CD4-positive, alpha-beta T cell treated with Interleukin-21 for 1 hour (primary cell): ENCODE measurements around the gene ASPA.
"Not testable (repeated sequence)": the region's sequence is repeated elsewhere in the genome, so short reads cannot be mapped to it uniquely, and the experiment has no call there.

Experiments
- DNase-seq: peaks from one replicate; pipeline ENCODE4 v3.0.0-alpha.2; 2020

ASPA gene

GRCh38 chr17:3510090-3510489, 34.3 kb downstream of the ASPA start:
- no peak for DNase-seq

- no peak for DNase-seq
Measured at GRCh38 chr17:3511852-3512504, 36.2 kb downstream of the ASPA start.

GRCh38 chr17:3512505-3513171, 36.8 kb downstream of the ASPA start:
- DNase-seq = no peak

GRCh38 chr17:3513305-3514035, 37.7 kb downstream of the ASPA start:
- DNase-seq = no peak

GRCh38 chr17:3514167-3514566, 38.4 kb downstream of the ASPA start:
- DNase-seq = not testable (repeated sequence)

- DNase-seq = peak; percentile 19
Measured at GRCh38 chr17:3514873-3515272, 39.1 kb downstream of the ASPA start.

- DNase-seq = not testable (repeated sequence)
Measured at GRCh38 chr17:3519472-3519871, 43.7 kb downstream of the ASPA start.

- DNase-seq = no peak
Measured at GRCh38 chr17:3524024-3524423, 48.2 kb downstream of the ASPA start.

- DNase-seq = no peak
Measured at GRCh38 chr17:3526491-3526890, 50.7 kb downstream of the ASPA start.

GRCh38 chr17:3526971-3527370, 51.2 kb downstream of the ASPA start:
- DNase-seq = no peak

- DNase-seq = no peak
Measured at GRCh38 chr17:3527468-3527867, 51.7 kb downstream of the ASPA start.

- DNase-seq = no peak
Measured at GRCh38 chr17:3527896-3528295, 52.1 kb downstream of the ASPA start.

GRCh38 chr17:3528403-3528851, 52.6 kb downstream of the ASPA start:
- no peak for DNase-seq

- DNase-seq = no peak
Measured at GRCh38 chr17:3528880-3529511, 53.2 kb downstream of the ASPA start.

GRCh38 chr17:3529817-3530741, 54.3 kb downstream of the ASPA start:
- no peak for DNase-seq

GRCh38 chr17:3531266-3532101, 55.7 kb downstream of the ASPA start:
- no peak for DNase-seq

GRCh38 chr17:3532106-3532858, 56.5 kb downstream of the ASPA start:
- DNase-seq = no peak

- no peak for DNase-seq
Measured at GRCh38 chr17:3532859-3533142, 57.0 kb downstream of the ASPA start.

- no peak for DNase-seq
Measured at GRCh38 chr17:3533752-3534151, 58.0 kb downstream of the ASPA start.

GRCh38 chr17:3534881-3535252, 59.1 kb downstream of the ASPA start:
- peak; percentile 9 for DNase-seq
